ENCODE measurements around the gene ALDH4A1.
A peak's percentile ranks its signal among the peaks of the same experiment; 100 is the strongest.

The ALDH4A1 gene

DNA sequence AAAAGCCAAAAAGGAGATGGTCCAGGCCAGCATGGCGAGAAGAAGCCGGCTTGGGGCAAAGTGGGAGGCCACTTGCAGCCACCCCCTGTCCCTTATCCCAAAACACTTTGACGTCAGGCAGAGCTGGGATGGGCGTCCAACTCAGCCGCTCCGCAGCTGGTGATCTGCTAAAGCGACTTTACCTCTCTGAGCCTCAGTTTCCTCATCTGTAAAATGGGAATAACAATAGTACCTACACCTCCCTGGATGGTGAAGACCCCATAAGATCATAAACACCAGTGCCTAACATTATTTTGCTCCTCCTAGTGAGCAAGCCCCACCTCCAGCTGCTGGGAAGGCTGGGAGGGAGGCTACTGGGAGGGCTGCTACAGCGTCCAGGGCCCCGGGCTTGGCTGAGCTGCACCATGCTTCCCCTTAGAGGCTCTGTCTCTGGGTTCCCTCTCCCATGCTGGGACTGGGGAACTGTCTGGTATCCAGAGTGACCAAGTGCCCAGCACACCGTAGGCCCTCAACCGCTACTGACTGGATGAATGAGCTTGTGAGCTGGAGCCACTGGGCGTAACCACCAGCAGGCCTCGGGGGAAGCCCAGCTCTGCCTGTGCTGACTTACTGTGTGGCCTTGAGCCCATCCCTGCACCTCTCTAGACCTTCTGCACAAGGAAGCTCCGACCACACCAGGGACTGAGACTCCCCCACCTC, 35.8 kb upstream of the ALDH4A1 start:
- no peak for DNase-seq (ENCODE audit: low read depth)
- H3K4me3 ChIP-seq (ENCODE audit: low read depth, low read length) = no peak overlapping the region
- TF ChIP-seq, protein P1, sequence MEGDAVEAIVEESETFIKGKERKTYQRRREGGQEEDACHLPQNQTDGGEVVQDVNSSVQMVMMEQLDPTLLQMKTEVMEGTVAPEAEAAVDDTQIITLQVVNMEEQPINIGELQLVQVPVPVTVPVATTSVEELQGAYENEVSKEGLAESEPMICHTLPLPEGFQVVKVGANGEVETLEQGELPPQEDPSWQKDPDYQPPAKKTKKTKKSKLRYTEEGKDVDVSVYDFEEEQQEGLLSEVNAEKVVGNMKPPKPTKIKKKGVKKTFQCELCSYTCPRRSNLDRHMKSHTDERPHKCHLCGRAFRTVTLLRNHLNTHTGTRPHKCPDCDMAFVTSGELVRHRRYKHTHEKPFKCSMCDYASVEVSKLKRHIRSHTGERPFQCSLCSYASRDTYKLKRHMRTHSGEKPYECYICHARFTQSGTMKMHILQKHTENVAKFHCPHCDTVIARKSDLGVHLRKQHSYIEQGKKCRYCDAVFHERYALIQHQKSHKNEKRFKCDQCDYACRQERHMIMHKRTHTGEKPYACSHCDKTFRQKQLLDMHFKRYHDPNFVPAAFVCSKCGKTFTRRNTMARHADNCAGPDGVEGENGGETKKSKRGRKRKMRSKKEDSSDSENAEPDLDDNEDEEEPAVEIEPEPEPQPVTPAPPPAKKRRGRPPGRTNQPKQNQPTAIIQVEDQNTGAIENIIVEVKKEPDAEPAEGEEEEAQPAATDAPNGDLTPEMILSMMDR (conservative IDR thresholded peaks at IDR 0.05; ENCODE audit: low read depth, low read length) = no peak

DNA sequence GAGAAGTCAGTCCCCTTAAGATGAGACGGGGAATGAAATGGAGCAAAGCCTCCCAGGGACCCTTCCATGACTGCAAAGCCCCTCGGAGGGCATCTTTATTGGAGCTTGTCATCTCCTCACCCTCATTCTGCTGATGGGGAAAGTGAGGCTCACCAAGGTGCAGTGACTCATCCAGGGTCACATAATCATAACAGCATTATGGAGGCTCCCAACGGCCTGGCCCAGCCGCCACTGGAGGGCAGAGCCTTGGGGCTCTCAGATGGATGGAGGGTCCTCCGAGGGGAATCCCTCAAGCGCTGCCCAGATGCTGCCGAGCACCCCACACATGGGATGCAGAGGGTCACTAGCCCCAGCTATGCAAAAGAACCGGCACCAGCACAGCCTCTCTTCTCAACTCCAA, 35.2 kb upstream of the ALDH4A1 start:
- TF ChIP-seq, protein P1 (conservative IDR thresholded peaks at IDR 0.05; ENCODE audit: low read depth, low read length) = peak; percentile 8
- DNase-seq (ENCODE audit: low read depth) = no peak
- no peak overlapping the region for H3K4me3 ChIP-seq (ENCODE audit: low read depth, low read length)

GRCh38 chr1:18936814-18937481, 34.6 kb upstream of the ALDH4A1 start:
- DNase-seq (ENCODE audit: low read depth) = no peak
- H3K4me3 ChIP-seq (ENCODE audit: low read depth, low read length) = no peak overlapping the region
- TF ChIP-seq, protein P1 (conservative IDR thresholded peaks at IDR 0.05; ENCODE audit: low read depth, low read length) = no peak

GRCh38 chr1:18936471-18936813, 34.1 kb upstream of the ALDH4A1 start:
- TF ChIP-seq, protein P1 (conservative IDR thresholded peaks at IDR 0.05; ENCODE audit: low read depth, low read length) = no peak
- DNase-seq (ENCODE audit: low read depth) = no peak

GRCh38 chr1:18934205-18935000, 32.0 kb upstream of the ALDH4A1 start:
- TF ChIP-seq, protein P1 (conservative IDR thresholded peaks at IDR 0.05; ENCODE audit: low read depth, low read length) = no peak
- no peak for DNase-seq (ENCODE audit: low read depth)
- no peak overlapping the region for H3K4me3 ChIP-seq (ENCODE audit: low read depth, low read length)

More at GRCh38 chr1:18936471-18936813, 34.1 kb upstream of the ALDH4A1 start:
- no peak overlapping the region for H3K4me3 ChIP-seq (ENCODE audit: low read depth, low read length)

DNA sequence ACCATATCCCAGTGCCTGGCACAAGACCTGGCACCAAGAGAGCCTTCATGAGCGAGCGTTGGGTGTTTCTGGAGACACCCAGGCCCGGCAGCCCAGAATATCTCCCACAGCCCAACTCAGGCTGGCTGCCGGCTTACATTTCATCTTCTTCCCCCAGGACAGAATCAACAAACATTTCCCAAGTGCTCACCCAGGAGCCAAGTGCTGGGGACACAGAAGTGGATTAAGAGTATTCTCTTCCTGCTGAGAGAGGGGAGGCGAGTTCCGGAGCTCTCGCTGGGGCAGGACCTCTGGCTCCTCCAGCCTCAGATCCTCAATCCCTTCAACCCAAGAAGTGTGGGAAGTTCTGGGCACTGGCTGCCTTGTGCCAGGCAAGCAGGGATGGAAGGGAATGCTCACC, 30.5 kb upstream of the ALDH4A1 start:
- no peak for DNase-seq (ENCODE audit: low read depth)
- H3K4me3 ChIP-seq (ENCODE audit: low read depth, low read length) = no peak overlapping the region
- TF ChIP-seq, protein P1 (conservative IDR thresholded peaks at IDR 0.05; ENCODE audit: low read depth, low read length) = no peak
